ENCODE data around the gene IPMK.
"Not testable (repeated sequence)": the region's sequence is repeated elsewhere in the genome, so short reads cannot be mapped to it uniquely, and the experiment has no call there.

The IPMK gene

GRCh38 chr10:58175990-58176900, 91.4 kb downstream of the IPMK start:
- no peaks in the 10 kb centered on the region for H3K36me3 Mint-ChIP-seq
- no peak overlapping the region for H3K27ac Mint-ChIP-seq
- H3K9me3 Mint-ChIP-seq: no peaks in the 10 kb centered on the region
- H3K4me3 Mint-ChIP-seq: no peak overlapping the region
- ATAC-seq (ENCODE audit: low read depth): no peak
- DNase-seq (ENCODE audit: low spot score in 2 of 2): no peak
- no peaks in the 10 kb centered on the region for H3K4me1 Mint-ChIP-seq
- H3K27me3 Mint-ChIP-seq: peaks cover 5% of the 10 kb centered on the region

DNA sequence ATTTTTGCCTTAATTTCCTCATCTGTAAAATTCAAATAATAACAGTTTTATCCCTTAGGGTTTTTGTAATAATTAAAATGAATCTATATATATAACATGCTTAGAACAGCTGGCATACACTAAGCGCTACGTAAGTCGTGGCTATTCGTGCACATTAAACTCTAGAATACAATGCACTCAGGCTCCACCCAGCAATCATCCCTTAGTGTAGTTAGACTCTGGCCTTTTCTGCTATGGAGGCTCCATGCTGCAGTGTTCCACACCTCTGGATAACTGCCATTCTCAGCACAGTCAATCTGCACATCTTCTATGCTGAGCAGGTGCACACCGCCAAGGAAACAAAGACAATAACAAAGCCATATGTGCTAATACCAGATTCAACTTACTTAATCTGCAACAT, 92.9 kb downstream of the IPMK start:
- DNase-seq (ENCODE audit: low spot score in 2 of 2) (no peak), ATAC-seq (ENCODE audit: low read depth) (no peak)
- peaks cover 5% of the 10 kb centered on the region for H3K27me3 Mint-ChIP-seq
- no peaks in the 10 kb centered on the region for H3K4me1 Mint-ChIP-seq
- H3K27ac Mint-ChIP-seq: no peak overlapping the region
- no peaks in the 10 kb centered on the region for H3K9me3 Mint-ChIP-seq
- no peaks in the 10 kb centered on the region for H3K36me3 Mint-ChIP-seq
- H3K4me3 Mint-ChIP-seq: no peak overlapping the region

DNA sequence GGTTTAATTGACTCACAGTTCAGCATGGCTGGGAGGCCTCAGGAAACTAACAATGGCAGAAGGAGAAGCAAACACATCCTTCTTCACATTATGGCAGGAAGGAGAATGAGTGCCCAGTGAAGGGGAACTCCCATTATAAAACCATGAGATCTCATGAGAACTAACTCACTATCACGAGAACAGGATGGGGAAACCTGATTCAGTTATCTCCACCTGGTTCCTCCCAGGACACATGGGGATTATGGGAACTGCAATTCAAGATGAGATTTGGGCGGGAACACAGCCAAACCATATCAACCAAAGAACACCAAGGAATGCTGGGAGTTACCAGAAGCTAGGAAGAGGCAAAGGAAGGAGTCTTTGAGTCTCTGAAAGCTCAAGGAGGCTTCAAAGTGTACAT, 94.3 kb downstream of the IPMK start:
- Mint-ChIP-seq H3K36me3 (no peaks in the 10 kb centered on the region), H3K27me3 (peaks cover 5% of the 10 kb centered on the region), H3K4me3 (no peak overlapping the region), H3K9me3 (no peaks in the 10 kb centered on the region), H3K4me1 (no peaks in the 10 kb centered on the region), H3K27ac (no peak overlapping the region)
- no peak for ATAC-seq (ENCODE audit: low read depth)
- no peak for DNase-seq (ENCODE audit: low spot score in 2 of 2)

DNA sequence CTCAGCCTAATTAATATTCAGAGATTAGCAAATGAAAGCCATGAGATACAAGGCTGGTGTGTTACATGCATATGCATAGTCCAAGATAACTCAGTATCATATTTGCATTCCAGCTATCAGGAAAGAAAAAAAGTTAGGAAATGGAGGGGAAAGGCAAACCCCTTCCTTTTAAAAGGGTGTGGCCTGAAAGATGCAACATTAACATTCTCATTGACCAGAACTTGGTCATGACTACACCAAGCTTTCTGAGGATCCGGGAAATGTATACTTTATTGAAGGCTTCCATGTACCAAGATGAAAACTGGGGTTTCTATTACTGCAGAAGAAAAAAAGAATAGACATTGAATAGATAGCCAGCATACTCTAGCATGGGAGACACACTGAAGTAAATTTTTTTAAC, 96.5 kb downstream of the IPMK start:
- no peak for DNase-seq (ENCODE audit: low spot score in 2 of 2)
- H3K36me3 Mint-ChIP-seq: no peaks in the 10 kb centered on the region
- H3K4me1 Mint-ChIP-seq: no peaks in the 10 kb centered on the region
- H3K27ac Mint-ChIP-seq: no peak overlapping the region
- no peak for ATAC-seq (ENCODE audit: low read depth)
- peaks cover 11% of the 10 kb centered on the region for H3K27me3 Mint-ChIP-seq
- H3K4me3 Mint-ChIP-seq: no peak overlapping the region
- H3K9me3 Mint-ChIP-seq: no peaks in the 10 kb centered on the region

DNA sequence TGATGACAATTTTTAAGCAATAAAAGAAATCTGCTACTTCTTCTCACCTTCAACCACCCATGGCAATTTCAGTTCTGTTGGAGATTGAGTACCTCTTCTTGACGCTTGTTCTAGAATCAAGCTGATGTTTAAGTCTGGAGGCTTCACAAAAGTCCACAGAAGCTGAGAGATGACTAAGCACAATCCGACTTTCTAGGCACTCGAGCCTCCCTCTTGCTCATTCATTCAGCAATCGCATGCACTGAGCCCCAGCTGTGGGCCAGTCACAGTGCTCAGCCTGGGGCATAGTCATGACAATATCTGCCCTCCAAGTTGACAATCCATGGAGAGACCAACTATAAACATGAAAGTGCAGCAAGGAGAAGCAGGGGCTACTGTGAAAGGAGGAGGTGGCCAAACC, 103.2 kb downstream of the IPMK start:
- peaks cover 10% of the 10 kb centered on the region for H3K27me3 Mint-ChIP-seq

GRCh38 chr10:58158806-58159205, 108.9 kb downstream of the IPMK start:
- DNase-seq (ENCODE audit: low spot score in 2 of 2): no peak
- H3K36me3 Mint-ChIP-seq: no peaks in the 10 kb centered on the region
- H3K9me3 Mint-ChIP-seq: no peaks in the 10 kb centered on the region
- H3K27me3 Mint-ChIP-seq: peaks cover 10% of the 10 kb centered on the region
- H3K27ac Mint-ChIP-seq: no peak overlapping the region
- ATAC-seq (ENCODE audit: low read depth): no peak
- H3K4me1 Mint-ChIP-seq: no peaks in the 10 kb centered on the region
- no peak overlapping the region for H3K4me3 Mint-ChIP-seq

More for the DNA sequence above, 103.2 kb downstream of the IPMK start:
- Mint-ChIP-seq H3K4me1 (no peaks in the 10 kb centered on the region), H3K36me3 (no peaks in the 10 kb centered on the region), H3K27ac (no peak overlapping the region), H3K4me3 (no peak overlapping the region), H3K9me3 (no peaks in the 10 kb centered on the region)
- DNase-seq (ENCODE audit: low spot score in 2 of 2): no peak
- ATAC-seq (ENCODE audit: low read depth): no peak

DNA sequence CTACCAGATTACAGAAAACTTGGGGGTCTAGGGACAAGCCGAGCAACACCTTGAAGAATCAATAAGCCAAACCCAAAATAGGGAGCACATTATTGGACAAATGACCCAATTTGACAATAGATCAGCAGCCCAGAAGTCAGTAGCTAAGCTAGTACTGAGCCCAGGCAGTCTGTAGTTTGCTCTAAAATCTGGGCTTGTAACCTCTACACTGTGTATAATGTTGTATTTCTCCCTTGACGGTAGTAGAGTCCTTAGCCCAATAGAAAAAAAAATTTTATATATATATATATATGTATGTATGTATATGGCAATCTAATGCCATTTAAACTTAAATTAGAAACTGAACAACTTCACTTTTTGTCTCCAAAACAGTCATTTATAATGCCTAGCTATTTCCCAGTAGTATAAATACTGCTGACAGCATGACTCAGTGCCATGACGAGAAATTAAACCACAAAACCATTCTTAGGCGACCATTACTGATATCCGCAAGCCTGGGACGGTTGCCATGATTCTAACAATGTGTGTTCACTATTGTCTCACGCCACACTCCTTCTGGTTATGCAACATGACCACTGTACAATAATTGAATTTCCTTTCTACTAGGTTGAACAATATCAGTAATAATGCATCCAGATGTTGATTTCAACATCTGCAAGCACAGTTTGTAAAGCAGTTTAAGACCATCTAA, 110.5 kb downstream of the IPMK start:
- ATAC-seq (ENCODE audit: low read depth) (no peak), DNase-seq (ENCODE audit: low spot score in 2 of 2) (no peak)
- no peaks in the 10 kb centered on the region for H3K9me3 Mint-ChIP-seq
- H3K4me3 Mint-ChIP-seq: no peak overlapping the region
- no peaks in the 10 kb centered on the region for H3K36me3 Mint-ChIP-seq
- H3K27me3 Mint-ChIP-seq: peaks cover 9% of the 10 kb centered on the region
- no peak overlapping the region for H3K27ac Mint-ChIP-seq
- no peaks in the 10 kb centered on the region for H3K4me1 Mint-ChIP-seq

- H3K9me3 Mint-ChIP-seq; H3K4me1 Mint-ChIP-seq; H3K36me3 Mint-ChIP-seq; H3K27ac Mint-ChIP-seq; DNase-seq (ENCODE audit: low spot score in 2 of 2); ATAC-seq (ENCODE audit: low read depth); H3K27me3 Mint-ChIP-seq; H3K4me3 Mint-ChIP-seq: not testable (repeated sequence)
These were observed 111.8 kb downstream of the IPMK start for GRCh38 chr10:58155941-58156340.

GRCh38 chr10:58153751-58154150, 113.9 kb downstream of the IPMK start:
- Mint-ChIP-seq H3K4me3 (no peak overlapping the region), H3K4me1 (no peaks in the 10 kb centered on the region), H3K27me3 (peaks cover 8% of the 10 kb centered on the region), H3K36me3 (no peaks in the 10 kb centered on the region), H3K9me3 (no peaks in the 10 kb centered on the region), H3K27ac (no peak overlapping the region)
- DNase-seq (ENCODE audit: low spot score in 2 of 2): no peak
- ATAC-seq (ENCODE audit: low read depth): no peak

DNA sequence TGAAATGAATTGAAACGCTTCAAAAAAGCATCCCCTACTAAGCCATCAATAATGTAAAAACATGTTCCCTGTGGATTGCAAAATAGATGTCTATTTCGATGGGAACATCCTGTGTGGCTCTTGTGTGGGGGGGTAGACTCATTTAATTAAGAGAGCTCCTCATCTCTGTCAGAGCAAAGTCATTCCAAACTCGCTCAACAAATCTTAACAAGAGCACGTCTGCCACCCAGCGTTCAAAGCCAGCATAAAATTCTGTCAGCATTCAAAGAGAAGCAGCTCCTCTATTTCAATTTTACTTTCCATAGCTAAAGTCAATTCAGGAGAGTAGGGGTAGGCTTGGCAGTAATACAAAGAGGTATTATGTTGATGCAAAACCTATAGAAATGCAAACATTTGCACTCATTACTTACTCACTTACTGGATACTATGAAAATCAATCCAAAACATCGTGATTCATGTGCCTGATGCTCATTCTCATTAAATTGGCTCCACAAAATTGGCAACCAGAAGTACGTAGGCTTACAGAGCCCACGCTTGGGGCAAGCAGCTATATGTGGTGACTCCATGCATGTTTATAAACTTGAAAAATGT, 114.9 kb downstream of the IPMK start:
- peak; percentile 11 to 18 for DNase-seq (ENCODE audit: low spot score in 2 of 2)
- Mint-ChIP-seq H3K9me3 (no peaks in the 10 kb centered on the region), H3K4me1 (no peaks in the 10 kb centered on the region), H3K4me3 (no peak overlapping the region), H3K36me3 (no peaks in the 10 kb centered on the region), H3K27ac (no peak overlapping the region), H3K27me3 (peaks cover 8% of the 10 kb centered on the region)
- ATAC-seq (ENCODE audit: low read depth): peak; percentile 34

DNA sequence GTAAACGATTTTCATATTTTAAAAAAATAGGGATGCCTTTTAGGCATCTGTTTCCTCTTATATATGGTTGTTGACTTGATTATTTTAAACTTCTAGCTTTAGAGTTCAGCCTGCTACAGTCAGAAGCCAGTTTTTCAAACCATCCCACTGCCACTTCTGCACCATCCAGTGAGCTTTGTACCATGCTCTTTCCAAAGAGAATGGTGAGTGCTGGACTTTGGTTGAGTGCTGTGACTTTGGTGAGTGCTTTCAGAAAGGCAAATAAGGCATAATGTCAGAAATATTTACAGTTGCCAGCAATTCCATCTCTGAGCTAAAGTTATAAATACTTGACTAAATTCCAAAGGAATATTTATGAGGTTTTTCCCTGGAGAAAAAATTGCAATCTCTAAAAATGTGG, 117.4 kb downstream of the IPMK start:
- ATAC-seq (ENCODE audit: low read depth) (no peak), DNase-seq (ENCODE audit: low spot score in 2 of 2) (no peak)
- Mint-ChIP-seq H3K4me1 (no peaks in the 10 kb centered on the region), H3K27ac (no peak overlapping the region), H3K36me3 (no peaks in the 10 kb centered on the region), H3K4me3 (no peak overlapping the region), H3K9me3 (no peaks in the 10 kb centered on the region), H3K27me3 (peaks cover 7% of the 10 kb centered on the region)

DNA sequence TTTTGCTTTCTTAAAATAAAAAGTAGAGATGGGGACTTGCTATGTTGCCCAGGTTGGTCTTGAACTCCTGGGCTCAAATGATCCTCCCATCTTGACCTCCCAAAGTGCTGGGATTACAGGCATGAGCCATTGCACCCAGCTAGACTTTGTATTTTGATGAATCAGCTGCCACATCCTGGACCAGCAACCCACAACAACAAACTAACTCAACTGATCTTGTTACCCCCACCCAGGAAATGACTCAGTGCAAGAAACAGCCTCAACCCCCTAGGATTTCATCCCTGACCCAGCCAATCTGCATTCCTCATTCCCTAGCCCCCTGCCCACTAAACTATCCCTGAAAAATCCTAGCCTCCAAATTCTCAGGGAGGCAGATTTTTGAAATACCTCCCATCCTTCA, 123.8 kb downstream of the IPMK start:
- DNase-seq (ENCODE audit: low spot score in 2 of 2) (no peak), ATAC-seq (ENCODE audit: low read depth) (no peak)
- no peaks in the 10 kb centered on the region for H3K4me1 Mint-ChIP-seq
- peaks cover 6% of the 10 kb centered on the region for H3K27me3 Mint-ChIP-seq
- H3K9me3 Mint-ChIP-seq: peaks cover 1% of the 10 kb centered on the region
- no peak overlapping the region for H3K4me3 Mint-ChIP-seq
- no peaks in the 10 kb centered on the region for H3K36me3 Mint-ChIP-seq
- H3K27ac Mint-ChIP-seq: no peak overlapping the region
